Inferior parietal cortex (tissue), 1 donor: ENCODE data around the gene TEX51.
A peak's percentile ranks its signal among the peaks of the same experiment; 100 is the strongest.

Experiments used
- DNase-seq: peaks from one replicate; pipeline ENCODE4 v3.0.0-alpha.2; 2016; ENCODE audit errors: extremely low spot score

The TEX51 gene

DNA sequence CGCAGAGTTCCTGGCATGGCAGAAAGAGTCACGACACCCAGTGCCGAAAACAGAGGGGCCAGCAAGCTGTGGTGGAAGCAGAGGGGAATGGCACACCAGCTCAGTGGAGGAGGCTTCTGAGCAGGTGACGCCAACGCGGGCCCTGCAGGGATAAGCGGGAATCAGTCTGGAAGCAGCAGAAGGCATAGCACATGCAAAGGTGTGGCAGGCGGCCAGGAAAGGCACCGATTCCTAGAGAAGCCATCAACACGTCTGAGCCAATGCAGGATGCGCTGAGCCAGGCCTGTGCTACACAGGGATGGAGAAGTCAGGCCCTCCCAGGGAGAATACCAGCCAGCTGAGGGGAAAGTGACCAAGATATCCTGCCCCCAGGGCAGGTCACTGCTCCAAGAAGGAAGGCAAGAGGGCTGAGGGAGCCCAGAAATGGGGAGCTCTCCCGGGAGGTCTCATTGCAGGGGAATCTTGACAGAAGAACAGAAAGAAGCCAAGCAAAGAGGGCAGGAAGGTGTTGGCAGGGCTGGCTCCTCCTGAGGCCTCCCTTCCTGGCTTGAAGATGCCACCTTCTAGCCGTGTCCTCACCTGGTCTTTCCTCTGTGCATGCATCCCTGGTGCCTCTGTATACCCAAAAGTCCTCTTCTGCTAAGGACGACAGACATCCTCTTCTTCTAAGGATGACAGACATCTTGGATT, 16.3 kb downstream of the TEX51 start:
- DNase-seq, result no peak

- DNase-seq, result no peak
These were observed 17.2 kb downstream of the TEX51 start for GRCh38 chr2:126915903-126916302.

GRCh38 chr2:126916744-126917143, 18.1 kb downstream of the TEX51 start:
- no peak for DNase-seq

- no peak for DNase-seq
These were observed 22.4 kb downstream of the TEX51 start for GRCh38 chr2:126921066-126921465.

GRCh38 chr2:126930970-126931590, 32.4 kb downstream of the TEX51 start:
- DNase-seq, result no peak

DNA sequence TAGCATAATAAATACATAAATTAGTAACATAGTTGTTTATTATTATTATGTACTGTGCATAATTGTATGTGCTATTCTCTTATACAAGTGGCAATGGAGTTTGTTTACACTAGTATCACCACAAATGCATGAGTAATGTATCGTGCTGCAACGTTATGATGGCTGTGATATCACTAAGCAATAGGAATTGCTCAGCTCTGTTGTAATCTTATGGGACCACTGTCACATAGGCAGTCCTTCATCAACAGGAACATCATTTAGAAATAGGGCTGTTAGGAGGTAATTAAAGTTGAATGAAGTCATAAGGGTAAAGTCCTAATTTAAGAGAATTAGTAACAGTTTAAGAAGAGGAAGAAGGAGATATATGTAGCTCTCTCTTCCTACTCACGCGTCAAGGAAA, 33.8 kb downstream of the TEX51 start:
- no peak for DNase-seq

DNA sequence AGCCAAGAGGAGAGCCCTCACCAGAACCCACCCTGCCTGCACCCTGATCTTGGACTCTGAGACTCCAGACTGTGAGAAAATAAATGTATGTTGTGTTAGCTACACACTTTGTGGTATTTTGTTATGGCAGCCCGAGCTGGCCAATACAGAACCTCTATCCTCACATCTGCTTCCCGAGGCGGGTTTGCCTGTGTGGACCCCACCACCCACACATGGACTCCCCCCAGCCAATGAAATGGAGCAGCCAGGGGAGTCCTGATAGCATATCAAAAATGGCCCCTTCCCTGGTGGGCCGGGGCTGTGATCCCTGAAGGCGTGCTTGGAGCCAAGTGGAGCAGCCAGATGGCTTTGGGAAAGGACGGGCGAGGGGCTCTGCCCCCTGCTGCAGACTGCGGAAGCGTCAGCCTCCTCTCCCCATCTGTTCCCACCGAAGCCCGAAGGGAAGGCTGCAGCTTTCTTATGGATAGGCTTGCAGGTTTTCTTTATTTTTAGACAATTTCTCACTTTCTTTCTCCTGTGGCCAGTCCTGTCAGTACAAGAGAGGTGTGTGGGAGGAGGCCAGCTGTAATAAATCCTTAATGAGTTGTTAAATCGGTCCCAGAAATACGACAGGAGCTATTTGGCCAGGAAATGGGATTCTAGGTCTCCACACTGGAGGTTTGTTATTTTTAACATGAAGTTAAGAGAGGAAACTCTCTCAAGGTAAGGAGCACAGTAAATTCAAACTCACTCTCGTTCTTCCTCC, 34.4 kb downstream of the TEX51 start:
- DNase-seq, result peak; percentile 27

- no peak for DNase-seq
These were observed 35.0 kb downstream of the TEX51 start for GRCh38 chr2:126933711-126934091.

GRCh38 chr2:126934809-126935208, 36.1 kb downstream of the TEX51 start:
- DNase-seq, result no peak

- DNase-seq, result no peak
These were observed 37.1 kb downstream of the TEX51 start for GRCh38 chr2:126935774-126936173.

DNA sequence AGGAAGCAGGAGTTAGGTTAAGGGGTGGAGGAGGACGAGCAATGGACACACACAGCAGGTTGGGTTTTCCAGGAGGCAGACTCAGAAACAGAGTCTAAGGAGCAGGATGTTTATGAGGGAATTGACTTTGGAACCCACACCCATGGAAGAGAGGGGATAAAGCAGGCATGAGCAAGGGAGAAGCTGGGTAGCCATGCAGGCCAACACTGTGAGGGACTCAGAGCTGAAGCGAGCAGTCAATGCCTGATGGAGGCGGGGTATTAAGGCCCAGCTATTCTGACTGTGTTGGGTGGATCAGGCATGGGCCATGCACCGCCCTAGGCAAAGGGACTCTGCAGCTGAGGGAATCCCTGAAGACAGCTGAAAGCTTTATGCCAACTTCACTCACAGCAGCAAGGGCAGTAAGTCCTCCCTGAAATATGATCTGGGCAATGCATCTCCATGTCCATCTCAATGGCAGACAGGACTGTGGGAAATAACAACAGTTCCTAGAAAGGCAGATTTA, 37.6 kb downstream of the TEX51 start:
- no peak for DNase-seq

- DNase-seq, result no peak
These were observed 41.6 kb downstream of the TEX51 start for GRCh38 chr2:126940331-126940730.

- no peak for DNase-seq
These were observed 43.9 kb downstream of the TEX51 start for GRCh38 chr2:126942427-126943203.

- DNase-seq, result no peak
These were observed 45.1 kb downstream of the TEX51 start for GRCh38 chr2:126943612-126944348.

- DNase-seq, result no peak
These were observed 46.4 kb downstream of the TEX51 start for GRCh38 chr2:126945118-126945517.

- DNase-seq, result no peak
These were observed 47.8 kb downstream of the TEX51 start for GRCh38 chr2:126946318-126947102.

- DNase-seq, result no peak
These were observed 48.4 kb downstream of the TEX51 start for GRCh38 chr2:126947103-126947429.

GRCh38 chr2:126949775-126950174, 51.1 kb downstream of the TEX51 start:
- DNase-seq, result no peak

- no peak for DNase-seq
These were observed 51.8 kb downstream of the TEX51 start for GRCh38 chr2:126950504-126950903.
